Heart left ventricle (tissue), 16 donors: ENCODE data around the gene SLC1A7. TPM values are rescaled to one million over a fixed set of nuclear protein-coding genes. Genes with fewer than 3 reads are reported as not detected.
A peak's percentile ranks its signal among the peaks of the same experiment; 100 is the strongest.

ENCODE experiments used
- ATAC-seq, 4 donors: fragments of 200-7000 bp; cut with Tn5 transposase; one replicate each; pipeline ENCODE4 v1.9.1; 2020 to 2022; ENCODE audit warnings: moderate library complexity in 4 of 4, mild to moderate bottlenecking in 3 of 4, moderate number of reproducible peaks in 1 of 4
- DNase-seq, 5 donors: peaks; one replicate each; pipeline ENCODE4 v3.0.0-alpha.2; 2020
- H3K27ac ChIP-seq, 12 donors: fragments of 200-600 bp; sonication (generic) in 4 of 12; one replicate each; pipeline versions ENCODE4 v1.5.0 to v1.8.0; 2016 to 2022; ENCODE audit warnings: mild to moderate bottlenecking in 2 of 12
- H3K27me3 ChIP-seq, 9 donors: fragments of 200-600 bp; sonication (generic) in 2 of 9; one replicate each; pipeline versions ENCODE4 v1.5.1 to v1.8.0; 2016 to 2022; ENCODE audit warnings: mild to moderate bottlenecking in 3 of 9
- H3K36me3 ChIP-seq, 9 donors: fragments of 200-600 bp; sonication (generic) in 2 of 9; one replicate each; pipeline versions ENCODE4 v1.5.0 to v1.8.0; 2018 to 2022; ENCODE audit warnings: mild to moderate bottlenecking in 2 of 9
- H3K4me1 ChIP-seq, 12 donors: fragments of 200-600 bp; sonication (generic) in 4 of 12; one replicate each; pipeline versions ENCODE4 v1.5.0 to v1.8.0; 2016 to 2022; ENCODE audit warnings: mild to moderate bottlenecking in 3 of 12
- H3K4me3 ChIP-seq, 12 donors: fragments of 200-600 bp; sonication (generic) in 4 of 12; one replicate each; pipeline versions ENCODE4 v1.5.0 to v1.8.0; 2017 to 2022; ENCODE audit warnings: mild to moderate bottlenecking in 9 of 12, moderate library complexity in 4 of 12
- H3K9me3 ChIP-seq, 12 donors: fragments of 200-600 bp; sonication (generic) in 4 of 12; one replicate each; pipeline versions ENCODE4 v1.5.0 to v1.8.0; 2016 to 2022; ENCODE audit warnings: mild to moderate bottlenecking in 1 of 12
- POLR2A ChIP-seq, 2 donors: fragments of 450-650 bp; IDR thresholded peaks; one replicate each; pipeline ENCODE4 v1.6.1; 2017; ENCODE audit warnings: antibody characterized with exemption in 2 of 2, mild to moderate bottlenecking in 2 of 2, moderate library complexity in 2 of 2
- WGBS, 4 donors: extraction: QIAGEN DNeasy Blood & Tissue Kit in 2 of 4; methylation state at CpG; one replicate each; pipeline versions ENCODE4 v1.1.5 to v1.1.7; 2013 to 2018; 5-methylcytosine and 5-hydroxymethylcytosine counted together
- intact Hi-C, 10 donors: fragments of 100-400 bp; cut with DNase I; formaldehyde crosslinking; loops; one replicate each; pipeline versions ENCODE4 v1.11.1 to v1.14.2; 2022
- polyA plus RNA-seq, 2 donors: library from polyadenylated mRNA; stranded (reverse); fragments of 200-250 nt; gene quantifications; one replicate each; pipeline ENCODE4 v1.2.3, GENCODE V29; 2013
- total RNA-seq, 9 donors: library from RNA; depleted of rRNA in 2 of 9; stranded (reverse); fragments of >200 nt in 2 of 9; fragmentation: NEBNext Ultra II Directional in 3 of 9; extraction: Animal tissue kit (Norgen Biotek cat#: 25700) in 3 of 9; gene quantifications; one replicate each; pipeline versions ENCODE4 v1.1.0 to v1.2.4, GENCODE V29; 2016 to 2023
- TF ChIP-seq, protein P1 (sequence below), 12 donors: fragments of 200-600 bp; sonication (generic) in 4 of 12; IDR thresholded peaks; one replicate each; pipeline versions ENCODE4 v1.5.0 to v1.8.0; 2018 to 2022; ENCODE audit warnings: antibody characterized with exemption in 12 of 12, mild to moderate bottlenecking in 5 of 12
- donor health status: ischemic (EF 13 %, LVEDD 7.1; RV severe dilation, severe dysfunction).
- donor health status: healthy with polysubstance abuse.
- donor health status: DM: no; HTN: yes; CAD: no.
- donor health status: DM: no; HTN: no; CAD: no.
- donor health status: ischemic (EF 25% LVEDD 6.9; RV normal size, moderate dysfunction).
- donor health status: ischemic (EF 25% LVEDD 5.7; RV mildly dilated, moderate dysfunction).
- donor health status: healthy.
- donor health status: DM: yes; HTN: yes; CAD: no.
- donor health status: ischemic (EF 35%, LVEDD 5.7; RV mildly dilated, moderate dysfunction).
- donor health status: nonischemic (EF 11% LVEDD 7.7; RV severe dilation, severe dysfunction).
- donor health status: DM: yes; HTN: yes; CAD: no.
- donor health status: PGD.
- donor health status: ischemic (EF 29% LVEDD 5.4; RV normal size, mild dysfunction).
- donor health status: nonischemic (EF 23%, LVEDD 6.1; RV moderate dilation, normal function).

The SLC1A7 gene
- total and polyA plus RNA-seq, 11 donors, result 0.07 to 1.1 (median 0.33) TPM; not detected in 2

DNA sequence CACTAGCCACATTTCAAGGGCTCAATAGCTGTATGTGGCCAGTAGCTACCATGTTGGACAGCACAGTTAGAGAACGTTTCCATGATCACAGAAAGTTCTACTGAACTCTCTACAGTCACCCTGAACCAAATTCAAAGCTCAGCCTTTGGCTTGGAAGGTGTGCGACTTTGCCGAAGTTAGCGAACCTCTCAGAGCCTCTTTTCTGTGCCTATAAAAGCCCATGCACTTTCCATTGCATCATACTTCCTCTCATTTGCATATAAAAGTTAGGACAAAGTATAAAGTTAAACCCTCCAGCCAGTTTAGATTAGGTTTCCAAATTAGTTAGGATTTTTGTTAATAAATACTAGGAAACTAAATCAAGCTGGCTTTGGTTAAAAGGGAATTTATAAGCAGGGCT lies 4.7 kb upstream of the SLC1A7 start:
- H3K27me3 ChIP-seq, result no peaks in the 10 kb centered on the region
- WGBS, 4 donors, result 70 to 100% (median 94%) methylated on average over 3 to 4 of the region's 4 CpGs
- H3K4me1 ChIP-seq, result peaks cover 0 to 35% (median 7%) of the 10 kb centered on the region in 12 donors
- H3K4me3 ChIP-seq, result no peak overlapping the region
- TF ChIP-seq, protein P1, sequence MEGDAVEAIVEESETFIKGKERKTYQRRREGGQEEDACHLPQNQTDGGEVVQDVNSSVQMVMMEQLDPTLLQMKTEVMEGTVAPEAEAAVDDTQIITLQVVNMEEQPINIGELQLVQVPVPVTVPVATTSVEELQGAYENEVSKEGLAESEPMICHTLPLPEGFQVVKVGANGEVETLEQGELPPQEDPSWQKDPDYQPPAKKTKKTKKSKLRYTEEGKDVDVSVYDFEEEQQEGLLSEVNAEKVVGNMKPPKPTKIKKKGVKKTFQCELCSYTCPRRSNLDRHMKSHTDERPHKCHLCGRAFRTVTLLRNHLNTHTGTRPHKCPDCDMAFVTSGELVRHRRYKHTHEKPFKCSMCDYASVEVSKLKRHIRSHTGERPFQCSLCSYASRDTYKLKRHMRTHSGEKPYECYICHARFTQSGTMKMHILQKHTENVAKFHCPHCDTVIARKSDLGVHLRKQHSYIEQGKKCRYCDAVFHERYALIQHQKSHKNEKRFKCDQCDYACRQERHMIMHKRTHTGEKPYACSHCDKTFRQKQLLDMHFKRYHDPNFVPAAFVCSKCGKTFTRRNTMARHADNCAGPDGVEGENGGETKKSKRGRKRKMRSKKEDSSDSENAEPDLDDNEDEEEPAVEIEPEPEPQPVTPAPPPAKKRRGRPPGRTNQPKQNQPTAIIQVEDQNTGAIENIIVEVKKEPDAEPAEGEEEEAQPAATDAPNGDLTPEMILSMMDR (IDR thresholded peaks at IDR 0.05), result no peak
- TF ChIP-seq POLR2A (IDR thresholded peaks at IDR 0.05), result no peak
- no peak for ATAC-seq
- H3K9me3 ChIP-seq, result no peaks in the 10 kb centered on the region
- intact Hi-C loops, result no loop called here
- DNase-seq, result no peak
- peak overlapping the region in 2 of 12 donors; percentile 39 to 72 for H3K27ac ChIP-seq
- no peaks in the 10 kb centered on the region for H3K36me3 ChIP-seq

DNA sequence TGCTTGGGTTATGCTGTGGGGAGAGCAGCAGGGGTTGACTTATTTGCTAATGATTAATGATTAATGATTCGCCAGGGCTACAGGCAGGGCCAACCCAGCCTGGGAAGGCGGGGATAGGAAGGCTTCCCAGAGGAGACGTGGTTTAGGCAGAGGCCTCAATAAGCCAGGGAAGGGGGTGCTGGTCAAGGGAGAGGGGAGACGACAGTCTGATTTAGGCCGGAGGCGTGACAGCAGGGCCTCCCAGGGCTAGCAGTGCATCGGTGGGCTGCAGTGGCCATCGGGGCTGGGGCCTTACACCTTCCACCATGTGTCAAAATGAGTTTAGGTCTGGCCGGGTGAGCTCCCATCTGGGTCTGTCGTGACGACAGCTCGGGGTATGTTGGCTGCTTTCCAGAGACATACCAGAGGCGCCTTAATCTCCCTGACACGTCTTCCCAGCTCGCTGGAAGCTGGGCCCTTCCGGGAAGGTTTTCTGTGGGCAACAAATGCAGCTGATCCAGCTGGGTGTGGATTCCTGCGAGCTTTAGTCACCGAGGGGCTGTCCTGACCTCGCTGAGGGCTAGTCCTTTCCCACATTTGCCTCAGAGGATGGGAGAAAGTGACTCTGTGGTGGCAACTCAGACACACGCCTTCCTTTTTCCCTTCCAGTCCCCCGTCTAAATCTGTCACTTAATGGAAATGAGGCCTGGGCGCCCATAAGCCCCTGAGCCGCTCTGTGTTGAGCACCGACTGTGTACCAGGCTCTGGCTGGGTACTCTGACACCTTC lies 3.7 kb upstream of the SLC1A7 start:
- Histone ChIP-seq H3K36me3 (no peaks in the 10 kb centered on the region), H3K27me3 (no peaks in the 10 kb centered on the region), H3K4me1 (peaks cover 0 to 38% (median 7%) of the 10 kb centered on the region in 12 donors), H3K27ac (peak overlapping the region in 10 of 12 donors; percentile 30 to 83 (median 50)), H3K4me3 (no peak overlapping the region), H3K9me3 (no peaks in the 10 kb centered on the region)
- intact Hi-C loops, result no loop called here
- WGBS, 4 donors, result 44 to 48% (median 46%) methylated on average over 24 of the region's 24 CpGs
- ATAC-seq (peak; percentile 40 to 95 (median 80)), DNase-seq (peak; percentile 33 to 81 (median 72))
- TF ChIP-seq, protein P1 (IDR thresholded peaks at IDR 0.05), result no peak
- no peak for TF ChIP-seq POLR2A (IDR thresholded peaks at IDR 0.05)

DNA sequence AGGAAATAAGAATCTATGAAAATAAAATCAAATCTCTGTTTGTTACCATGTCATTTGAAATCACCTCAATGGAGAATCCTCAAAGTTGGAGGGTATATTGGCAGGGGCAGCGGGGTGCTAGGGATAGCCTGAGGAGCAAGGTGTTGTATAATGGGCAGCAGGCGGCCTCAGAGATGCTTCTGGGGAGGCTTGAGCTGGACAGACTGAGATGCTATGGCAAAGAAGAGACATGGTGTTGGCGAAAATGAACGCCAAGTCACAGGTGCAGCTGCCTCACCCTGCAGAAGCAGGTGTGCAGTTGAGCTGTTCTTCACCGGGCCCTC lies 3.1 kb upstream of the SLC1A7 start:
- intact Hi-C loops, result no loop called here
- ATAC-seq (no peak), DNase-seq (no peak)
- no peak overlapping the region for H3K4me3 ChIP-seq
- peaks cover 0 to 43% (median 9%) of the 10 kb centered on the region in 12 donors for H3K4me1 ChIP-seq
- no peaks in the 10 kb centered on the region for H3K36me3 ChIP-seq
- WGBS, 4 donors, result 21 to 98% (median 79%) methylated on average over 5 of the region's 5 CpGs
- no peaks in the 10 kb centered on the region for H3K9me3 ChIP-seq
- no peaks in the 10 kb centered on the region for H3K27me3 ChIP-seq
- peak overlapping the region in 8 of 12 donors; percentile 12 to 83 (median 59) for H3K27ac ChIP-seq
- TF ChIP-seq, protein P1 (IDR thresholded peaks at IDR 0.05), result no peak
- no peak for TF ChIP-seq POLR2A (IDR thresholded peaks at IDR 0.05)

DNA sequence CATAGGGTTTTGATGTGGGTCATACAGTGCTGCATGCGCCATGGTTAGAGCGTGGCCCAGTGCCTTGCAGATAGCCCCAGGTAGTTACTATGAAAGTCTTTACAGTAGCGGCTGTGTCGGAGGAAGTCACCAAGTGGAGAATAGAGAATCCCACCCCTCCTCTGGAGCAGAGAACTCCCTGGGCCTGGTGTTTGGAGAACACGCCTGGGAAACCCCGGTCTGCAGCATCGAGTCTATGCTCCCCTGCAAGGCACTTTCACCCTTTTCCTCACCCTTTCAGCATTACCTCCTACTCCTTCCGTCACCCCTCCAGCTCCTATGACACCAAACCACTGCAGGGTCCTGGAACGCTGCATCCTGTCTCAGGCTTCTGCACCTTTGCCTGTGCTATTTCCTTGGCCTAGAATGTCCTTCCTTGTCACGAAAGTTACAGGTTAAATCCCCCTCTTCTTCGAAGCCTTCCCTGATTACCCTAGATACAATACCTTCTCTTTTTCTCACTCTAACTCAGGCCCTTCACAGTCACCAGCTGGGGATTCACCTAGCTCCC lies 2.7 kb upstream of the SLC1A7 start:
- Histone ChIP-seq H3K27me3 (no peaks in the 10 kb centered on the region), H3K36me3 (no peaks in the 10 kb centered on the region), H3K4me1 (peaks cover 0 to 48% (median 11%) of the 10 kb centered on the region in 12 donors), H3K27ac (peak overlapping the region in 3 of 12 donors; percentile 39 to 72 (median 60)), H3K4me3 (no peak overlapping the region), H3K9me3 (no peaks in the 10 kb centered on the region)
- ATAC-seq (no peak), DNase-seq (no peak)
- WGBS, 4 donors, result 88 to 95% (median 91%) methylated on average over 11 of the region's 11 CpGs
- no peak for TF ChIP-seq POLR2A (IDR thresholded peaks at IDR 0.05)
- TF ChIP-seq, protein P1 (IDR thresholded peaks at IDR 0.05), result no peak
- intact Hi-C loops, result no loop called here
